B cell (primary cell): Measurements from ENCODE around the gene CEP78.

Source experiments
- EZH2 ChIP-seq: IDR thresholded peaks from 2 replicates; pipeline ENCODE4 v1.6.1; 2012; ENCODE audit warnings: borderline replicate concordance, low read depth, mild to moderate bottlenecking, moderate library complexity, low read length; ENCODE audit not compliant: insufficient read depth, poor library complexity, severe bottlenecking
- TF ChIP-seq, protein P1 (sequence below): fragments of 200-600 bp; IDR thresholded peaks from one replicate; pipeline ENCODE4 v1.8.0; 2022; ENCODE audit warnings: antibody characterized with exemption, mild to moderate bottlenecking

DNA sequence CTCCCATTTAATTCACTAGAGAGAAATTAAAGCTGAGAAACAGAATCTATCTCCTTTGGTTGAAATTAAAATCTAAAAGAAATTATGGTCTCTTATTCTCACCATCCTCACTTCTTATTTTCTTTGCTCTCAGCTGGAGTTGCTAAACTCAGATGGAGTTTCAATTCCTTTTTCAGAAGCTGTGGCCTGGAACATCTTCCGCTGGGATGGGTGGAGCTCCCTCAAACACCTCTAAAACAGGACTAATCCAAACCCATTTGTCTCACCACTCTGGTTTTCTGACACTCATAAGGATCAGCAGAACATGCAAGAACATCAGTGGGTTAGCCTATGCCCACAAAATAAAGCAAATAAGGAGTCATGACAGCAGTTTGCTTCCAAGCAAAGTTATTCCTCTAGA is 39.6 kb upstream of the CEP78 start:
- TF ChIP-seq, protein P1, sequence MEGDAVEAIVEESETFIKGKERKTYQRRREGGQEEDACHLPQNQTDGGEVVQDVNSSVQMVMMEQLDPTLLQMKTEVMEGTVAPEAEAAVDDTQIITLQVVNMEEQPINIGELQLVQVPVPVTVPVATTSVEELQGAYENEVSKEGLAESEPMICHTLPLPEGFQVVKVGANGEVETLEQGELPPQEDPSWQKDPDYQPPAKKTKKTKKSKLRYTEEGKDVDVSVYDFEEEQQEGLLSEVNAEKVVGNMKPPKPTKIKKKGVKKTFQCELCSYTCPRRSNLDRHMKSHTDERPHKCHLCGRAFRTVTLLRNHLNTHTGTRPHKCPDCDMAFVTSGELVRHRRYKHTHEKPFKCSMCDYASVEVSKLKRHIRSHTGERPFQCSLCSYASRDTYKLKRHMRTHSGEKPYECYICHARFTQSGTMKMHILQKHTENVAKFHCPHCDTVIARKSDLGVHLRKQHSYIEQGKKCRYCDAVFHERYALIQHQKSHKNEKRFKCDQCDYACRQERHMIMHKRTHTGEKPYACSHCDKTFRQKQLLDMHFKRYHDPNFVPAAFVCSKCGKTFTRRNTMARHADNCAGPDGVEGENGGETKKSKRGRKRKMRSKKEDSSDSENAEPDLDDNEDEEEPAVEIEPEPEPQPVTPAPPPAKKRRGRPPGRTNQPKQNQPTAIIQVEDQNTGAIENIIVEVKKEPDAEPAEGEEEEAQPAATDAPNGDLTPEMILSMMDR: no peak
- TF ChIP-seq EZH2: no peak
